Glutamatergic neuron (in vitro differentiated cells): ENCODE measurements around the gene ADGRB3. TPM values are rescaled to one million over a fixed set of nuclear protein-coding genes. Genes with fewer than 3 reads are reported as not detected.

Source experiments
- DNase-seq: peaks from one replicate; pipeline ENCODE4 v3.0.0; 2022
- H3K27ac Mint-ChIP-seq: one replicate; pipeline ENCODE4 v1.8.0; 2020; ENCODE audit warnings: mild to moderate bottlenecking, mixed read lengths, inconsistent platforms; ENCODE audit not compliant: unreplicated experiment
- H3K27me3 Mint-ChIP-seq: one replicate; pipeline ENCODE4 v1.8.0; 2020; ENCODE audit warnings: mild to moderate bottlenecking, moderate library complexity, mixed read lengths, inconsistent platforms; ENCODE audit not compliant: unreplicated experiment
- H3K36me3 Mint-ChIP-seq: one replicate; pipeline ENCODE4 v1.8.0; 2020; ENCODE audit warnings: mild to moderate bottlenecking, mixed read lengths, inconsistent platforms; ENCODE audit not compliant: unreplicated experiment
- H3K4me1 Mint-ChIP-seq: one replicate; pipeline ENCODE4 v1.8.0; 2020; ENCODE audit warnings: mild to moderate bottlenecking, low read depth, mixed read lengths, inconsistent platforms; ENCODE audit not compliant: unreplicated experiment
- H3K4me3 Mint-ChIP-seq: one replicate; pipeline ENCODE4 v1.8.0; 2020; ENCODE audit warnings: mild to moderate bottlenecking, mixed read lengths, inconsistent platforms; ENCODE audit not compliant: unreplicated experiment
- H3K9me3 Mint-ChIP-seq: one replicate; pipeline ENCODE4 v1.8.0; 2020; ENCODE audit warnings: mild to moderate bottlenecking, moderate library complexity, mixed read lengths, inconsistent platforms; ENCODE audit not compliant: unreplicated experiment
- CTCF ChIP-seq: fragments of 200-600 bp; sonication (generic); IDR thresholded peaks from one replicate; pipeline ENCODE4 v1.5.0; 2021; ENCODE audit not compliant: partially characterized antibody, unreplicated experiment
- total RNA-seq: library from RNA; stranded (reverse); fragmentation: NEBNext Ultra II Directional; extraction: Animal tissue kit (Norgen Biotek cat#: 25700); gene quantifications from one replicate; pipeline ENCODE4 v1.2.1, GENCODE V29; 2021; ENCODE audit not compliant: unreplicated experiment

The ADGRB3 gene
- total RNA-seq, 1 donor from 2014 or later = 7.3 TPM

- H3K36me3 Mint-ChIP-seq = no peaks in the 10 kb centered on the region
- H3K27me3 Mint-ChIP-seq = peaks cover 6% of the 10 kb centered on the region
- H3K4me1 Mint-ChIP-seq = peaks cover 41% of the 10 kb centered on the region
- H3K27ac Mint-ChIP-seq = peak overlapping the region; percentile 44
- peak overlapping the region; percentile 62 for H3K4me3 Mint-ChIP-seq
- TF ChIP-seq CTCF = no peak
- no peak for DNase-seq
- H3K9me3 Mint-ChIP-seq = peaks cover 3% of the 10 kb centered on the region
Observed at GRCh38 chr6:68729377-68729903, 94.4 kb downstream of the ADGRB3 start.

- peaks cover 31% of the 10 kb centered on the region for H3K4me1 Mint-ChIP-seq
- H3K27me3 Mint-ChIP-seq = peaks cover 5% of the 10 kb centered on the region
- H3K36me3 Mint-ChIP-seq = no peaks in the 10 kb centered on the region
- no peak overlapping the region for H3K4me3 Mint-ChIP-seq
- H3K9me3 Mint-ChIP-seq = peaks cover 2% of the 10 kb centered on the region
- no peak overlapping the region for H3K27ac Mint-ChIP-seq
- no peak for TF ChIP-seq CTCF
- DNase-seq = no peak
Observed at GRCh38 chr6:68730291-68731054, 95.4 kb downstream of the ADGRB3 start.

DNA sequence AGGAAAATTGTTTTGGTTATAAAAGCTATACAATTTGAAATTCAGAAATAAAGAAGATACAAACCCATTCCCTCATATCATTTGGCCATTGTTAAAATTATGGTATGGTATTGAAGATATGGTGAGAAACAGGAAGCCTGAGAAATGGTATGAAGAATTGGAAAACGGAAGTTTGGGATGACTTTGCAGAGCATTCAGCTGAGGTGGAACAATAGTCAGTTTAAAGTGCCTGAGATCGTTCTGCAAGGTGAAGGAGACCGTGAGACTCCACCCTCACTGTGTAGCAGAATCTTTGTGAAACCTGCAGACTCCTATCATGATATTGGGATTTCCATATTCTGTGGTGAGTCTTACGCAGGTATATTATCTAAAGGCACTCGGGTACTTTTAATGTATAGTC, 97.3 kb downstream of the ADGRB3 start:
- Mint-ChIP-seq H3K4me3 (no peak overlapping the region), H3K9me3 (no peaks in the 10 kb centered on the region), H3K27ac (no peak overlapping the region), H3K4me1 (peaks cover 18% of the 10 kb centered on the region), H3K36me3 (no peaks in the 10 kb centered on the region), H3K27me3 (no peaks in the 10 kb centered on the region)
- no peak for DNase-seq
- TF ChIP-seq CTCF = no peak

DNA sequence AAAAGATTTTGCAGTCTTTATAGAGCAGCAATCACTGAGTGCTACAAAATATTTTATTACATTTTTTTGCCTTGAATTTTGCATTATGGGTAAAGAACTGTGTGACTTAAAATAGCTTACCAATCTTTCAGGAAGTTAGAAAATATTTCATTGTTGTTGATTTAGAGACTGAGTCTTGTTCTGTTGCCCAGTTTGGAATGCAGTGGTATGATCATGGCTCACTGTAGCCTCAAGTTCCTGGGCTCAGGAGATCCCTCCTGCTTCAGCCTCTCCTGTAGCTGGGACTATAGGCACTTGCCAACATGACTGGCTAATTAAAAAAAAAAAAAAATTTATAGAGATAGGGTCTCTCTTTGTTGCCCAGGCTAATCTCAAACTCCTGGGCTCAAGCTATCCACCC, 100.8 kb downstream of the ADGRB3 start:
- Mint-ChIP-seq H3K27ac (no peak overlapping the region), H3K27me3 (no peaks in the 10 kb centered on the region), H3K4me3 (no peak overlapping the region), H3K4me1 (peaks cover under 1% of the 10 kb centered on the region), H3K9me3 (no peaks in the 10 kb centered on the region), H3K36me3 (no peaks in the 10 kb centered on the region)
- no peak for DNase-seq
- TF ChIP-seq CTCF = no peak

- no peaks in the 10 kb centered on the region for H3K27me3 Mint-ChIP-seq
- TF ChIP-seq CTCF = no peak
- H3K4me3 Mint-ChIP-seq = no peak overlapping the region
- H3K27ac Mint-ChIP-seq = no peak overlapping the region
- H3K4me1 Mint-ChIP-seq = no peaks in the 10 kb centered on the region
- H3K9me3 Mint-ChIP-seq = no peaks in the 10 kb centered on the region
- no peak for DNase-seq
- no peaks in the 10 kb centered on the region for H3K36me3 Mint-ChIP-seq
Observed at GRCh38 chr6:68737061-68737460, 102.0 kb downstream of the ADGRB3 start.
